DND-41 (cell line): ENCODE measurements around the gene SGTA.
A peak's percentile ranks its signal among the peaks of the same experiment; 100 is the strongest.

Experiments
- ATAC-seq: fragments of 200-7000 bp; cut with Tn5 transposase; 3 replicates; pipeline ENCODE4 v1.9.1; 2021; ENCODE audit warnings: low read depth; ENCODE audit not compliant: insufficient read depth
- DNase-seq: peaks from one replicate; pipeline ENCODE4 v3.0.0-alpha.2; 2020
- H2AFZ ChIP-seq: 2 replicates; pipeline ENCODE4 v1.6.0; 2012; ENCODE audit warnings: low read depth, low read length
- H3K27ac ChIP-seq: 2 replicates; pipeline ENCODE4 v1.5.1; 2012; ENCODE audit warnings: low read length, inconsistent platforms
- H3K27me3 ChIP-seq: fragments of 200-600 bp; sonication (generic); 2 replicates; pipeline ENCODE4 v1.6.0; 2012; ENCODE audit warnings: low read length, mild to moderate bottlenecking, inconsistent platforms; ENCODE audit not compliant: insufficient read depth, poor library complexity
- H3K36me3 ChIP-seq: 2 replicates; pipeline ENCODE4 v1.5.1; 2012; ENCODE audit warnings: low read length, inconsistent platforms; ENCODE audit not compliant: insufficient read depth
- H3K4me1 ChIP-seq: 2 replicates; pipeline ENCODE4 v1.5.1; 2012; ENCODE audit warnings: mild to moderate bottlenecking, low read length; ENCODE audit not compliant: insufficient read depth
- H3K4me2 ChIP-seq: 2 replicates; pipeline ENCODE4 v1.6.0; 2012; ENCODE audit warnings: mild to moderate bottlenecking, moderate library complexity, low read length, inconsistent platforms; ENCODE audit not compliant: insufficient read depth
- H3K4me3 ChIP-seq, 2 experiments: fragments of 200-600 bp in 1 of 2; shearing (Covaris generic) in 1 of 2; 2 replicates each; pipeline ENCODE4 v1.5.1; 2012 to 2016; ENCODE audit warnings: inconsistent platforms in 2 of 2, low read length in 2 of 2, mild to moderate bottlenecking in 2 of 2, low read depth in 1 of 2, moderate library complexity in 1 of 2
- H3K79me2 ChIP-seq: 2 replicates; pipeline ENCODE4 v1.6.0; 2012; ENCODE audit warnings: low read length, inconsistent platforms; ENCODE audit not compliant: insufficient read depth
- H3K9ac ChIP-seq: 2 replicates; pipeline ENCODE4 v1.6.0; 2012; ENCODE audit warnings: low read depth, mild to moderate bottlenecking, inconsistent platforms, low read length, moderate library complexity
- H3K9me3 ChIP-seq: 2 replicates; pipeline ENCODE4 v1.5.1; 2012; ENCODE audit warnings: low read length, moderate library complexity, mild to moderate bottlenecking, inconsistent platforms; ENCODE audit not compliant: insufficient read depth, severe bottlenecking
- H4K20me1 ChIP-seq: 2 replicates; pipeline ENCODE4 v1.6.0; 2012; ENCODE audit warnings: low read length; ENCODE audit not compliant: insufficient read depth
- EZH2 ChIP-seq: IDR thresholded peaks from 3 replicates; pipeline ENCODE4 v1.6.1; 2012; ENCODE audit warnings: borderline replicate concordance, low read depth, mild to moderate bottlenecking, moderate library complexity, low read length, inconsistent platforms; ENCODE audit not compliant: severe bottlenecking
- TF ChIP-seq, protein P1 (sequence below): IDR thresholded peaks from 2 replicates; pipeline ENCODE4 v1.5.1; 2012; ENCODE audit warnings: borderline replicate concordance, low read length, moderate library complexity, mild to moderate bottlenecking; ENCODE audit not compliant: poor library complexity, severe bottlenecking; ENCODE audit errors: extremely low read depth

The SGTA gene

DNA sequence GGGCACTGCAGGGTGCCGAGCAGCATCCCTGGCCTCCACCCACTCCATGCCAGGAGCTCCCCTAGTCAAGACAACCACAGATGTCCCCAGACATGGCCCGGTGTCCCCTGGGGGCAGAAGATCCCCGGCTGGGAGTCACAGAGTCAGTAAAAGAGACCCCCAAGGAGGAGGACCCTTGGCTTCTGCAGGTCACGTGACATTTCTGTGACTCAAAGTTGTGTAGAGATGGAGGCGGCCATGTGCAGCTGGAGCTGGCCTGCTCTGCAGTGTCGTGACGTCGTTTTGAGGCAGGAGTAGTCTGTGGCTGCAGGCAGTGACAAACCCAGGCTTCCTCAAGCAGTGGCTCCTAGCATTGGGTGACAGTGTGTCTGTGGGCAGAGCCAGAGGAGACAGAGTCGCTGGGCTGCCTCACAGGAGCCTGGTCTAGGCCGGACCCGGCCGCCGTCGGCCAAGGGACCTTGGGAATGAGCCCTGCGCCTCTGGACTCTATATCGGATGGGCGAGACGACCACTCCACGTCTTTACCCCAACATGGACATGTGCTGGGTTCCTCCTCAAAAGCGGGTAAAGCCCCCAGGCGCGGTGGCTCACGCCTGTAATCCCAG, 54.2 kb downstream of the SGTA start:
- ATAC-seq (peak; percentile 22; the same call in 1 of the 3 replicates), DNase-seq (no peak)

DNA sequence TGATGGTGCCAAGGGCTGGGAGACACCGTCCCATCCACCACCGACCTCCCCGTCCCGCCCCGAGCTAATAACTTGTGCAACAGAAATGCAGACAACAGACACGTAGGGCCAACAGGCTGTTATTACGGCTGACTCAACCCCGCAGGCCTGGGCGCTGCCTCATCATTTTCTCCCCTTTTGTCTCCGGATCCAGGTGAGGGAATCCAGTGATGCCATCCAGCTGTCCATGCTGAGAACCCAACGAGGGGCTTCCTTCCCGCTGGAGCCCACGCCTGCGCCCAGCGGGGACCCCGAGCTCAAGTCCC, 55.5 kb downstream of the SGTA start:
- no peaks in the 10 kb centered on the region for H3K4me1 ChIP-seq
- H2AFZ ChIP-seq = no peak overlapping the region
- ATAC-seq (no peak), DNase-seq (no peak)
- H3K4me3 ChIP-seq = no peak overlapping the region
- peaks cover 13% of the 10 kb centered on the region for H3K36me3 ChIP-seq
- H3K27ac ChIP-seq = no peak overlapping the region
- H3K9me3 ChIP-seq = no peaks in the 10 kb centered on the region
- H4K20me1 ChIP-seq = peaks cover 3% of the 10 kb centered on the region; the same call in 1 of the 2 replicates
- H3K79me2 ChIP-seq = no peaks in the 10 kb centered on the region
- H3K9ac ChIP-seq = no peak overlapping the region
- H3K27me3 ChIP-seq = no peaks in the 10 kb centered on the region
- H3K4me2 ChIP-seq = no peak overlapping the region
- TF ChIP-seq EZH2 = no peak
- TF ChIP-seq, protein P1, sequence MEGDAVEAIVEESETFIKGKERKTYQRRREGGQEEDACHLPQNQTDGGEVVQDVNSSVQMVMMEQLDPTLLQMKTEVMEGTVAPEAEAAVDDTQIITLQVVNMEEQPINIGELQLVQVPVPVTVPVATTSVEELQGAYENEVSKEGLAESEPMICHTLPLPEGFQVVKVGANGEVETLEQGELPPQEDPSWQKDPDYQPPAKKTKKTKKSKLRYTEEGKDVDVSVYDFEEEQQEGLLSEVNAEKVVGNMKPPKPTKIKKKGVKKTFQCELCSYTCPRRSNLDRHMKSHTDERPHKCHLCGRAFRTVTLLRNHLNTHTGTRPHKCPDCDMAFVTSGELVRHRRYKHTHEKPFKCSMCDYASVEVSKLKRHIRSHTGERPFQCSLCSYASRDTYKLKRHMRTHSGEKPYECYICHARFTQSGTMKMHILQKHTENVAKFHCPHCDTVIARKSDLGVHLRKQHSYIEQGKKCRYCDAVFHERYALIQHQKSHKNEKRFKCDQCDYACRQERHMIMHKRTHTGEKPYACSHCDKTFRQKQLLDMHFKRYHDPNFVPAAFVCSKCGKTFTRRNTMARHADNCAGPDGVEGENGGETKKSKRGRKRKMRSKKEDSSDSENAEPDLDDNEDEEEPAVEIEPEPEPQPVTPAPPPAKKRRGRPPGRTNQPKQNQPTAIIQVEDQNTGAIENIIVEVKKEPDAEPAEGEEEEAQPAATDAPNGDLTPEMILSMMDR = no peak

More for the DNA sequence above, 54.2 kb downstream of the SGTA start:
- Histone ChIP-seq H3K4me1 (no peaks in the 10 kb centered on the region), H3K9ac (no peak overlapping the region), H3K4me2 (no peak overlapping the region), H3K27me3 (no peaks in the 10 kb centered on the region), H3K36me3 (peaks cover 23% of the 10 kb centered on the region), H3K79me2 (no peaks in the 10 kb centered on the region), H3K4me3 (no peak overlapping the region), H4K20me1 (peaks cover 4% of the 10 kb centered on the region; the same call in 1 of the 2 replicates), H3K27ac (no peak overlapping the region), H2AFZ (no peak overlapping the region), H3K9me3 (no peaks in the 10 kb centered on the region)
- TF ChIP-seq EZH2 = no peak
- TF ChIP-seq, protein P1 = no peak

DNA sequence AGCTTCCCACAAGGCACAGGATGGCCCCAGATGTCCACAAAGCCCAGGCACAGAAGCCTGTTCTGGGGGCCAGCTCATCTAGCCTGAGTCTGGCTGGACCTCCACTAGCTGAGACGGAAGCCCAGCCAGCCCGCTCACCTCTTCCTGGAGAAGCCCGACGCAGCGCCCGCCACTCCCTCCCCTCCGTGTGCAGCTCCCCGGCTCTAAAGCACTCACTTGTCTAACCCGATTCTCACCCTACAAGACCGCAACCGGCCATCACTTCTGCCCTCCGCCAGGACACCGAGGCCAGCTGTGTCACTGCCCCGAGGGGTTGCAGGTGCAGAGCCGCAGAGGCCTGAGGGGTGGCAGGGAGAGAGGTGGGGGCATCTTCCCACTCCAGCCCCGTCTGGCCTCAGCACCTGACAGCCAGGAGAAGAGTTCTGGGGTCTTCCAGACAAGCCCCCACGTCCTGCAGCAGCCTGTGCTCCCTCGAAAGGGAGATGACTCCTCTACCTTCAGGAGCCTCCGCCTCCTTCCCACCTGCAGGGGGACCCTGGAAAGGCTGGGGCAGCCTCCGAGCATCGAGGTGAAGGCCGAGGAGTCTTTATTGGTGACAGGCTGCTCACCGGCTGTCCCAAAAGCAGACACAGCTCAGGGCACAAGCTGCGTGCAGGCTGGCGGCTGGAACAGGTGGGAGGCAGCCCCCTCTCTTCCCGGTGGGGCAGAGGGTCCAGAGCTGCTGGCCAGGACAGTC, 56.0 kb downstream of the SGTA start:
- Histone ChIP-seq H3K9ac (no peak overlapping the region), H2AFZ (no peak overlapping the region), H3K9me3 (no peaks in the 10 kb centered on the region)

More for the DNA sequence above, 56.0 kb downstream of the SGTA start:
- H3K36me3 ChIP-seq = peaks cover 12% of the 10 kb centered on the region
- H3K79me2 ChIP-seq = no peaks in the 10 kb centered on the region
- H3K27ac ChIP-seq = no peak overlapping the region
- no peak overlapping the region for H3K4me2 ChIP-seq
- ATAC-seq = no peak
- no peak overlapping the region for H3K4me3 ChIP-seq
- H4K20me1 ChIP-seq = peaks cover 3% of the 10 kb centered on the region; the same call in 1 of the 2 replicates
- no peak for DNase-seq
- TF ChIP-seq, protein P1 = no peak
- TF ChIP-seq EZH2 = no peak
- no peaks in the 10 kb centered on the region for H3K4me1 ChIP-seq
- H3K27me3 ChIP-seq = no peaks in the 10 kb centered on the region
